Astrocyte of the spinal cord (primary cell): ENCODE data around the gene GNL3.

Experiments
- DNase-seq: peaks from one replicate; pipeline ENCODE4 v3.0.0; 2011; ENCODE audit warnings: low read depth, low spot score
- H3K4me3 ChIP-seq: 2 replicates; pipeline ENCODE4 v1.5.1; 2011; ENCODE audit warnings: low read depth, mild to moderate bottlenecking, low read length, moderate library complexity
- CTCF ChIP-seq: IDR thresholded peaks from 2 replicates; pipeline ENCODE4 v1.5.1; 2012; ENCODE audit warnings: low read depth, mild to moderate bottlenecking, low read length, inconsistent platforms
- in situ Hi-C: cut with HindIII; loops from 2 replicates; pipeline ENCODE4 v1.10.0; 2017; ENCODE audit warnings: low sequenced_read_pairs

Gene GNL3

GRCh38 chr3:52678265-52679198 lies 7.3 kb upstream of the GNL3 start:
- no peak for DNase-seq
- in situ Hi-C loops = no loop called here
- H3K4me3 ChIP-seq = no peak overlapping the region
- no peak for TF ChIP-seq CTCF

GRCh38 chr3:52679199-52679538 lies 6.7 kb upstream of the GNL3 start:
- DNase-seq = no peak
- no peak overlapping the region for H3K4me3 ChIP-seq
- TF ChIP-seq CTCF = no peak
- in situ Hi-C loops = no loop called here

GRCh38 chr3:52679811-52680210 lies 6.0 kb upstream of the GNL3 start:
- H3K4me3 ChIP-seq = no peak overlapping the region
- in situ Hi-C loops = no loop called here
- DNase-seq = no peak
- no peak for TF ChIP-seq CTCF

GRCh38 chr3:52681596-52681995 lies 4.2 kb upstream of the GNL3 start:
- no peak for TF ChIP-seq CTCF
- H3K4me3 ChIP-seq = no peak overlapping the region

GRCh38 chr3:52682016-52682415 lies 3.8 kb upstream of the GNL3 start:
- DNase-seq = peak; percentile 76

More at GRCh38 chr3:52681596-52681995, 4.2 kb upstream of the GNL3 start:
- in situ Hi-C loops = no loop called here
- no peak for DNase-seq

GRCh38 chr3:52683611-52684010 lies 2.2 kb upstream of the GNL3 start:
- no peak for DNase-seq
- no peak overlapping the region for H3K4me3 ChIP-seq
- in situ Hi-C loops = no loop called here
- TF ChIP-seq CTCF = no peak

More at GRCh38 chr3:52682016-52682415, 3.8 kb upstream of the GNL3 start:
- no peak overlapping the region for H3K4me3 ChIP-seq
- TF ChIP-seq CTCF = peak; percentile 30
- in situ Hi-C loops = no loop called here
